Mesodermal cell (in vitro differentiated cells): ENCODE results near the gene EMC6.

Experiments
- H3K27ac ChIP-seq: 2 replicates; pipeline ENCODE4 v1.7.0; 2013; ENCODE audit warnings: mild to moderate bottlenecking, low read depth, low read length, moderate library complexity; ENCODE audit not compliant: severe bottlenecking
- H3K36me3 ChIP-seq: 2 replicates; pipeline ENCODE4 v1.7.1; 2013; ENCODE audit warnings: mild to moderate bottlenecking, low read length, moderate library complexity; ENCODE audit not compliant: control insufficient read depth, insufficient read depth
- H3K4me1 ChIP-seq: one replicate; pipeline ENCODE4 v1.7.1; 2013; ENCODE audit warnings: mild to moderate bottlenecking, low read length; ENCODE audit not compliant: insufficient read depth, control insufficient read depth, poor library complexity, severe bottlenecking
- H3K4me3 ChIP-seq: 2 replicates; pipeline ENCODE4 v1.7.0; 2013; ENCODE audit warnings: low read length, control low read depth, mild to moderate bottlenecking; ENCODE audit not compliant: insufficient read depth, poor library complexity, severe bottlenecking; ENCODE audit errors: extremely low read depth
- H3K9me3 ChIP-seq: 2 replicates; pipeline ENCODE4 v1.7.1; 2013; ENCODE audit warnings: mild to moderate bottlenecking, low read length, moderate library complexity; ENCODE audit not compliant: control insufficient read depth
- WGBS, 2 experiments: methylation state at CpG; one replicate each; pipeline ENCODE4 v1.1.5; 2013; ENCODE audit warnings: missing lambda C conversion rate in 2 of 2; ENCODE audit not compliant: insufficient coverage in 2 of 2; 5-methylcytosine and 5-hydroxymethylcytosine counted together

The EMC6 gene

GRCh38 chr17:3710951-3711383 is 42.4 kb downstream of the EMC6 start:
- Histone ChIP-seq H3K27ac (peak overlapping the region; percentile 59), H3K4me3 (no peak overlapping the region), H3K9me3 (no peaks in the 10 kb centered on the region), H3K4me1 (no peaks in the 10 kb centered on the region), H3K36me3 (peaks cover 32% of the 10 kb centered on the region)
- WGBS, 2 experiments, result 65 to 80% methylated on average over 3 of the region's 5 CpGs

GRCh38 chr17:3712811-3713463 is 44.3 kb downstream of the EMC6 start:
- H3K36me3 ChIP-seq, result peaks cover 51% of the 10 kb centered on the region
- H3K4me1 ChIP-seq, result no peaks in the 10 kb centered on the region
- H3K9me3 ChIP-seq, result no peaks in the 10 kb centered on the region
- WGBS, 2 experiments, result 83 to 90% methylated on average over 10 to 12 of the region's 13 CpGs
- no peak overlapping the region for H3K27ac ChIP-seq
- no peak overlapping the region for H3K4me3 ChIP-seq

GRCh38 chr17:3715296-3715695 is 46.7 kb downstream of the EMC6 start:
- Histone ChIP-seq H3K36me3 (peaks cover 68% of the 10 kb centered on the region), H3K4me1 (peaks cover 11% of the 10 kb centered on the region), H3K4me3 (no peak overlapping the region), H3K27ac (no peak overlapping the region), H3K9me3 (no peaks in the 10 kb centered on the region)
- 82 to 90% methylated on average over 5 to 6 of the region's 8 CpGs for WGBS, 2 experiments

GRCh38 chr17:3718201-3718600 is 49.6 kb downstream of the EMC6 start:
- Histone ChIP-seq H3K4me3 (no peak overlapping the region), H3K4me1 (peaks cover 15% of the 10 kb centered on the region), H3K9me3 (no peaks in the 10 kb centered on the region), H3K36me3 (peaks cover 63% of the 10 kb centered on the region), H3K27ac (no peak overlapping the region)
- WGBS, 2 experiments, result 100% methylated on average over 2 to 4 of the region's 4 CpGs

GRCh38 chr17:3719265-3719664 is 50.7 kb downstream of the EMC6 start:
- Histone ChIP-seq H3K27ac (no peak overlapping the region), H3K36me3 (peaks cover 62% of the 10 kb centered on the region), H3K4me1 (peaks cover 15% of the 10 kb centered on the region), H3K9me3 (no peaks in the 10 kb centered on the region), H3K4me3 (no peak overlapping the region)
